Gastroesophageal sphincter (tissue), 3 donors: ENCODE results near the gene MAP6.

Experiments
- CTCF ChIP-seq, 4 experiments: fragments of 200-600 bp in 2 of 4; fragments of 450-650 bp in 2 of 4; sonication (generic) in 1 of 4; IDR thresholded peaks; one replicate each; pipeline ENCODE4 v1.5.1; 2017 to 2019; ENCODE audit warnings: antibody characterized with exemption in 4 of 4, mild to moderate bottlenecking in 2 of 4, moderate library complexity in 2 of 4
- POLR2A ChIP-seq, 2 donors: fragments of 450-650 bp; IDR thresholded peaks; one replicate each; pipeline ENCODE4 v1.6.1; 2017; ENCODE audit warnings: antibody characterized with exemption in 2 of 2, mild to moderate bottlenecking in 2 of 2, moderate library complexity in 1 of 2

GRCh38 chr11:75655605-75656004 is 13.2 kb downstream of the MAP6 start:
- TF ChIP-seq CTCF (IDR thresholded peaks at IDR 0.05): no peak
- TF ChIP-seq POLR2A (IDR thresholded peaks at IDR 0.05): no peak
